SK-N-SH treated with all-trans-retinoic acid at 6 μM for 48 hours (cell line): ENCODE results near the gene PDGFRB.
A peak's percentile ranks its signal among the peaks of the same experiment; 100 is the strongest.

Experiments
- ATAC-seq: fragments of 200-7000 bp; cut with Tn5 transposase; 3 replicates; pipeline ENCODE4 v1.9.1; 2020; ENCODE audit warnings: mild to moderate bottlenecking, moderate library complexity
- ARNTL ChIP-seq: fragments of 450-650 bp; formaldehyde crosslinking; IDR thresholded peaks from 2 replicates; pipeline ENCODE4 v1.5.0; 2020; ENCODE audit warnings: low read depth, mild to moderate bottlenecking, moderate library complexity, borderline replicate concordance
- BACH2 ChIP-seq: fragments of 250-450 bp; sonication (Bioruptor Pico); IDR thresholded peaks from 2 replicates; pipeline ENCODE4 v1.9.0; 2021; ENCODE audit warnings: mild to moderate bottlenecking, borderline replicate concordance
- CSDC2 ChIP-seq: fragments of 250-450 bp; sonication (Bioruptor Pico); IDR thresholded peaks from 2 replicates; pipeline ENCODE4 v1.5.0; 2020; ENCODE audit warnings: mild to moderate bottlenecking, moderate library complexity
- CSRNP3 ChIP-seq: fragments of 250-450 bp; sonication (Bioruptor Pico); IDR thresholded peaks from 2 replicates; pipeline ENCODE4 v1.5.1; 2021; ENCODE audit warnings: mild to moderate bottlenecking, moderate library complexity
- ESRRG ChIP-seq: fragments of 250-450 bp; sonication (Bioruptor Pico); IDR thresholded peaks from 2 replicates; pipeline ENCODE4 v1.6.1; 2021; ENCODE audit warnings: mild to moderate bottlenecking
- GLIS3 ChIP-seq: fragments of 250-450 bp; sonication (Bioruptor Pico); IDR thresholded peaks from 2 replicates; pipeline ENCODE4 v1.5.0; 2020; ENCODE audit warnings: mild to moderate bottlenecking, moderate library complexity
- ISL1 ChIP-seq: fragments of 250-450 bp; sonication (Bioruptor Pico); IDR thresholded peaks from 2 replicates; pipeline ENCODE4 v2.1.2; 2022; ENCODE audit warnings: mild to moderate bottlenecking, moderate library complexity
- OSR1 ChIP-seq: fragments of 250-450 bp; sonication (Bioruptor Pico); IDR thresholded peaks from 2 replicates; pipeline ENCODE4 v1.8.0; 2022; ENCODE audit warnings: moderate library complexity, mild to moderate bottlenecking, inconsistent platforms
- POU6F1 ChIP-seq: fragments of 250-450 bp; sonication (Bioruptor Pico); IDR thresholded peaks from 2 replicates; pipeline ENCODE4 v1.8.0; 2021; ENCODE audit warnings: low read depth, mild to moderate bottlenecking, moderate library complexity, borderline replicate concordance
- PPARA ChIP-seq: fragments of 250-450 bp; sonication (Bioruptor Pico); IDR thresholded peaks from 2 replicates; pipeline ENCODE4 v1.5.0; 2020; ENCODE audit warnings: mild to moderate bottlenecking, borderline replicate concordance
- RARB ChIP-seq: fragments of 250-450 bp; sonication (Bioruptor Pico); IDR thresholded peaks from 2 replicates; pipeline ENCODE4 v1.8.0; 2021; ENCODE audit warnings: mild to moderate bottlenecking, moderate library complexity
- SNAI2 ChIP-seq: fragments of 250-450 bp; sonication (Bioruptor Pico); IDR thresholded peaks from 2 replicates; pipeline ENCODE4 v1.5.0; 2020; ENCODE audit warnings: mild to moderate bottlenecking, moderate library complexity
- TCF4 ChIP-seq: fragments of 250-450 bp; sonication (Bioruptor Pico); IDR thresholded peaks from 2 replicates; pipeline ENCODE4 v1.8.0; 2021; ENCODE audit warnings: mild to moderate bottlenecking, moderate library complexity, borderline replicate concordance
- TOX ChIP-seq: fragments of 250-450 bp; sonication (Bioruptor Pico); IDR thresholded peaks from 2 replicates; pipeline ENCODE4 v1.8.0; 2021; ENCODE audit warnings: mild to moderate bottlenecking, moderate library complexity, borderline replicate concordance
- TSHZ2 ChIP-seq: fragments of 250-450 bp; sonication (Bioruptor Pico); IDR thresholded peaks from 2 replicates; pipeline ENCODE4 v1.5.0; 2020; ENCODE audit warnings: mild to moderate bottlenecking, moderate library complexity
- ZC3H10 ChIP-seq: fragments of 250-450 bp; sonication (Bioruptor Pico); IDR thresholded peaks from 2 replicates; pipeline ENCODE4 v1.5.1; 2021; ENCODE audit warnings: mild to moderate bottlenecking, moderate library complexity
- ZFP3 ChIP-seq: fragments of 250-450 bp; sonication (Bioruptor Pico); IDR thresholded peaks from 2 replicates; pipeline ENCODE4 v1.5.0; 2020; ENCODE audit warnings: mild to moderate bottlenecking, moderate library complexity
- ZFP30 ChIP-seq: fragments of 450-650 bp; formaldehyde crosslinking; IDR thresholded peaks from 2 replicates; pipeline ENCODE4 v1.5.0; 2022; ENCODE audit warnings: mild to moderate bottlenecking, moderate library complexity
- ZNF565 ChIP-seq: fragments of 450-650 bp; formaldehyde crosslinking; conservative IDR thresholded peaks from 2 replicates; pipeline ENCODE4 v1.5.0; 2020; ENCODE audit warnings: low read depth, mild to moderate bottlenecking, moderate library complexity
- ZNF8 ChIP-seq: fragments of 450-650 bp; formaldehyde crosslinking; IDR thresholded peaks from 2 replicates; pipeline ENCODE4 v1.5.0; 2020; ENCODE audit warnings: mild to moderate bottlenecking, moderate library complexity

The PDGFRB gene

GRCh38 chr5:150156027-150156368 lies 353 bp upstream of the PDGFRB start:
- ATAC-seq: no peak
- TF ChIP-seq PPARA (CRISPR knock-in tag): no peak
- no peak for TF ChIP-seq ZNF8 (CRISPR knock-in tag)
- TF ChIP-seq SNAI2 (CRISPR knock-in tag): no peak
- peak; percentile 14; the same call in 1 of the 2 replicates for TF ChIP-seq ISL1 (CRISPR knock-in tag)
- no peak for TF ChIP-seq POU6F1 (CRISPR knock-in tag)
- no peak for TF ChIP-seq ZFP3
- TF ChIP-seq ESRRG (CRISPR knock-in tag): no peak
- TF ChIP-seq TSHZ2 (CRISPR knock-in tag): peak; percentile 18; the same call in 1 of the 2 replicates
- TF ChIP-seq GLIS3 (CRISPR knock-in tag): no peak
- TF ChIP-seq ZNF565: no peak
- no peak for TF ChIP-seq TCF4
- TF ChIP-seq, all 23 proteins: peak for 2

GRCh38 chr5:150154618-150155128 lies 972 bp downstream of the PDGFRB start:
- TF ChIP-seq ZFP30 (no peak), RARB (CRISPR knock-in tag) (no peak), TCF4 (no peak), BACH2 (CRISPR knock-in tag) (no peak), CSDC2 (CRISPR knock-in tag) (no peak), ZNF8 (CRISPR knock-in tag) (no peak), TOX (no peak), OSR1 (no peak), ESRRG (CRISPR knock-in tag) (no peak), ZFP3 (no peak), POU6F1 (CRISPR knock-in tag) (no peak), PPARA (CRISPR knock-in tag) (no peak), CSRNP3 (CRISPR knock-in tag) (no peak), ZNF565 (no peak)
- peak; percentile 1 for ATAC-seq

- ATAC-seq: peak; percentile 52
- TF ChIP-seq ARNTL (CRISPR knock-in tag) (no peak), ZFP30 (no peak), ESRRG (CRISPR knock-in tag) (no peak), ZFP3 (no peak), CSRNP3 (CRISPR knock-in tag) (no peak), ISL1 (CRISPR knock-in tag) (no peak), ZNF565 (no peak), OSR1 (no peak), CSDC2 (CRISPR knock-in tag) (no peak), TOX (no peak), SNAI2 (CRISPR knock-in tag) (no peak), TCF4 (no peak), BACH2 (CRISPR knock-in tag) (no peak), POU6F1 (CRISPR knock-in tag) (no peak), ZC3H10 (CRISPR knock-in tag) (no peak), PPARA (CRISPR knock-in tag) (no peak), ZNF8 (CRISPR knock-in tag) (no peak)
Measured at GRCh38 chr5:150153957-150154617, 1.6 kb downstream of the PDGFRB start.
